Measurements from ENCODE around the gene ZCCHC14.
"Not testable (repeated sequence)": the region's sequence is repeated elsewhere in the genome, so short reads cannot be mapped to it uniquely, and the experiment has no call there.

Gene ZCCHC14

DNA sequence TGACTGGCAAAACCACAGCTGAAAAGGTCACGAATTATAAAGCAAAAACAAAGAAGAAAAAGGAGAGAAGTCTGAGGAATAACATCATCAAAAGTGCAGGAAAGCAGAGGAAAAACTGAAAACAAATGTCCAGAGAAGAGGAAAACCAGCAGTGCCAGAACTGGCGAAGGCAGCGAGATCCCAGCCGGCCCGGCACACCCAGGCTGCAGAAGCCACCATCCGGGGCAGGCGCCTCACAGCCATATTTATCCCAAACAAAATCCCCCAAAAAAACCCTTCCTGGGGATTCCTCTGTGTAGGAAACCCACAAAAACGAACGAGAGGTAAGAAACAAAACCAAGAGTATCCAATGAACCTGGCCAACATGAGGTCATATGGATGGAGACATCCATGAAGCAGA is 10.6 kb downstream of the ZCCHC14 start:
- DNase-seq, result no peak

DNA sequence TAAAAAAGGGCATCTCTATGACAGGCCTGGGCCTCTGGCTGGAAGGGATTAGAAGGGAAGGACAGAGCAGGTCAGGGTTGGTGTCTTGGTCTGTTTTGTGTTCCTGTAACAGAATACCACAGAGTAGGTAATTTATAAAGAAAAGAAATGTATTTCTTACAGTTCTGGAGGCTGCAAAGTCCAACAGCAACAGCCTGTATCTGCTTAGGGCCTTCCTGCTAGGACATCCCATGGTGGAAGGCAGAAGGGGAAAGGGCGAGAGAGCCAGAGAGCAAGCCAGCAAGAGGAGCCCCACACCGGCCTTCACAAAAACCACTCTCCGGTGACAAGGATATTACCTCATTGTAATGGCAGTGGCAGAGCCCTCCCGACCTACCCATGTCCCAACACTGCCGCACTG is 11.1 kb downstream of the ZCCHC14 start:
- not testable (repeated sequence) for DNase-seq

DNA sequence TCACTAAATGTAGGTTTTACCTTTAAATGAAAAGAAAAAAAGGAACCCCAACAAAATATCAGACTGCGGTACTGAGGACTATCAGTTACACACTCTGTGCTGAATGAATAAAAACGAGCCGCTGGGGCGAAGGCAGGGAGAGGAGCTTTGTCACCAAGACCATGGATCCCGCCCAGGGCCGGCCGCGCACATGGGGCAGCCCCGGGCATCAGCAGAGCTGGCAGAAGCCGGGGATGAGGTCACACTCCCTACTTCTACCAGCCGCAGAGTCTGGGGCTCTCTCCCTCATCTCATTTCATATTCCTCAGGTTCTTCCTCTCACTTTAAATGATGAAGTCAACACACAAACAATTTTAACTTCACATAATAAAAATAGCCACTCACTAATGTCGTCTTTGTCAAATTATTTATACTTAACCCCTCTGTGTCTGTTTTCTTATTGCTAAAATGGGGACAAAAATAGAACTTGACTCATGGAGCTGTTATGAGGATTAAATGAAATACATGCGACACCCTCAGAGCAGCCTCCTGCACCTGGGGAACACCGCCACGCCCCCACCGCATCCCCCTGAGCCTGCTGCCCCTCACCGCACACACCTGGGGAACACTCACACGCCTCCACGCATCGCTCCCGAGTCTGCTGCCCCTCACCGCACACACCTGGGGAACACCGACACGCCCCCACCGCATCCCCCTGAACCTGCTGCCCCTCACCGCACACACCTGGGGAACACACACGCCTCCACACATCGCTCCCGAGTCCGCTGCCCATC is 15.4 kb downstream of the ZCCHC14 start:
- peak in 42 of 51 donors; percentile 8 to 87 (median 62) for DNase-seq

DNA sequence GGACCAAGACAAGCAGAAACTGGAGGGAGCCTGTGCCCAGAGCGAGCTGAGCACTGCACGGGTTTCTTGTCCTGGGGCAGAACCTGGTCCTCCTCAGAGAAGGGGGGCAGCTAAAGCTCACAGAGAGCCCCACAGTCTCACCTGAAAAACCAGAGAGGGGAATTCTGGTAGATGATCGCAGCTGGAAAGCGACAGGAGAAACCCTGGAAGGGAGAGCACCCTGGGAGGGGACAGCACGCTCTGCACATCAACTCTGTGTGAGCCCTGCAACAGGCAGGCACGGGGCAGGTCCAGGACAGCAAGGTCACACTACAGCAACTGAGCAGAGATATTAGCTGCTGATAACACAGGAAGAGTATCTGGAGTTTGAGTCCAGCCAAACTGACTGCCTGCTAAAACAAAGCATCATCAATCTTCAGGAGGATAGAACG is 18.2 kb downstream of the ZCCHC14 start:
- no peak for DNase-seq

DNA sequence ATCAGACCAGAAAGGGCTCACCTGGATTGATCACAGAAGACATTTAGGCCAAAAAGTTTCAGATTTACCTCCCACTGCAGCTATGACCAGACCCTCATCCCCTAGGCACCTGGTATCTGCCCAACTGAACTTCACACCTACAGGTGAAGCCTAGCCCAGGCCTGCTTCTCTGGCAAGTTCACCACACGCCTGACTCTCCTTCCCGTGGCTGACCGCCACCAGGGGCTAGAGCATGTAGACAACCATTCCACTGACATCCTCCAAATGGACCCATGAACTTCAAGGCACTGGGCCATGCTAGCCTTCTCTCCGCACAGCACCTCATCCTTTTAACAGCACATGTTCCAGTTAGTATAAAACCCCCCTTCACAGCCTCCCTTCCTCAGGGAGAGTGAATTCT is 18.8 kb downstream of the ZCCHC14 start:
- no peak for DNase-seq

DNA sequence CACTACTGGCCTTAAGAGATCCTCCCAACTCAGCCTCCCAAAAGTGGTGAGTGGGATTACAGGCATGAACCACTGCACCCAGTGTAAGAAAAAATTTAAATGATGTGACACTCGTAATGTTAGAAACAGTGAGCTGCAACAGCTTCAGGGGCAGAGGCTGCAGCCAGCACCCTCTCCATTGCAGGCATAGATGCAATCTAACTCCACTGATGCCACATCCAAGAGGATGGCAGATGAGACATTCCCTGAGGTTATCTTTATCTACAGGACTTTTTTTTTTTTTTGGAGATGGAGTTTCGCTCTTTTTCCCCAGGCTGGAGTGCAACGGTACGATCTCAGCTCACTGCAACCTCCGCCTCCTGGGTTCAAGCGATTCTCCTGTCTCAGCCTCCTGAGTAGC is 19.9 kb downstream of the ZCCHC14 start:
- no peak for DNase-seq

DNA sequence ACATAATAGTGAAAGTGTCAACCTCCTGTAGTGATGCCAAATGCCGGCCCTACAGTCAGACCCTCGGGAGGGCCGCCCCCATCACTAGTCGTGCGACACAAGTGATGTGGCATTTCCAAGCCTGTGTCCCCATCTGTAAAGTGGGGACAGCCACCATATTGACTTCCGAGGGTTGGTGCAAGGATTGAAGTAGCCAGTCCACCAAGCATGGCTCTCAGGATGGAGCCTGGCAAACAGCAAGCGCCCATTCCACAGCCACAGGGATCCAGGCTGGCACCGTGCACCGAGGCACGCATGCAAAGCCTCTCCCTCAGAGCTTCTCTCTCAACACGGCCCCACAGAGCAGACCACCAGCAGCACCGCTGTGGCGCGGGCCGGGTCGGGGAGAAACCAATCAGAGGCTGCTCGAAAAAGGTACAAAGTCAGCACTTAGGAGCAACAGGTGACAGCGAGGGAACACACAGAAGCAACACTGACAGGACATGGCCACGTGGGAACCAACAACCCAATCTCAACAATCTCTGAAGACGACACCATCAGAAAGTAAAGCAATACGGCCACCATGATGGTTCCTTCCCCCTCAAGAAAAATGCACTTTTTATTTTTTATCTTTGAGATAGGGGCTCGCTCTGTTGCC is 20.6 kb downstream of the ZCCHC14 start:
- no peak for DNase-seq

DNA sequence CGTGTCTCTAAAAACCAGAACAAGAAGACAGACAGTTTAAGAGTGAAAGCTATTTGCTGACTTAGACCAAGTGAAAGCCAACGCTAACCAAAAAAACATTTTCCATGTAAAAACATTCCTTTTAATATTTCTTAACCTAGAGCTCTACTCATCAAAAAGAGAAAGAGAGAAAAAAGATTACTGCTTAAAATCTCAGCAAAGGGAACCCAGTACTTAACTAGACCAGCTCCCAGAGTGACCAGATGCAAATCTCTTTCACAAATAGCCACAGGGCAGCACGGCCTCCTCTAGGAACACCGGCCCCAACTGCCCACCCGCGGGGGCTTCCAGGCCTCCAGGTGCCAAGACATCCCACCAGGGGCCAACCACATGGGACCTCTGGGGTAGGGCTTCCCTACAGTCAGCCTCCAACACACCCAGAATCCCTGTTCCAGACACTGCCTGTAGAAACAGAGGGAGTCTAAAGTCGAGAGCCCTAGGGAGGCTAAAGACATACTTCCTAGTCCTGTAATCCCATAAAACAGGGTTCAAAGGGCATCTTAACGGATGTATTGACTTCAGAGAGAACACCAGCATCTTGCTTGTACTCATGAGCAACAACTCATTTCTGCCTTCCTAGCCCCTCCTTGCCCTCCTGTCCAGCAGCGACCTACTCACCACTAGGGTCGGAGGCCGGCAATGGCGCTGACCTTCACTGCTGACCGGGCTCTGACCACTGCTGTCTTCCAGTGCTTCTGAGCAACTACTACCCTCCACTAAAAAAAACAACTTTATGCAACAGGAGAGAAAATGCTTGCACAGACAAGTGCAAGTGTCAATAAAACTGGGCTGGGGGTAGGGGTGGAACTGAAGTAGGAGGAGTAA is 21.3 kb downstream of the ZCCHC14 start:
- DNase-seq, result no peak

DNA sequence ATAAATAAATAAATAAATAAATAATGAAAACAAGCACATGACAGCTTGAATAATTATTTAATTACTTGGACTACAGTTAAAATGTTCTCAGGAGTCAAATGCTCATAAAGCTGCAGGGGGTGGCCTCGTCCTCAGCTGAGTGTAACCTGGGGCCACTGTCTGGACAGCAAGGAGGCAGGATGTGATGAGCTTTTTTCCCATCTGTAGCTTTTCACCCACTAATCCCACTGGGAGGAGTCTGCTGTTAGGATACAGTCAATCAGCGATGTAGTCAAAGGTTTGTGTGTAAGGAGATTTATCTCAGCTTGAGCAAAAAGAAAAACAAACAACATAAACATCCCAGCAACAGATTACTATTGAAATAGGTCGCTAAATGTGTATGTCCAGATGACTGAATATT is 22.5 kb downstream of the ZCCHC14 start:
- no peak for DNase-seq

DNA sequence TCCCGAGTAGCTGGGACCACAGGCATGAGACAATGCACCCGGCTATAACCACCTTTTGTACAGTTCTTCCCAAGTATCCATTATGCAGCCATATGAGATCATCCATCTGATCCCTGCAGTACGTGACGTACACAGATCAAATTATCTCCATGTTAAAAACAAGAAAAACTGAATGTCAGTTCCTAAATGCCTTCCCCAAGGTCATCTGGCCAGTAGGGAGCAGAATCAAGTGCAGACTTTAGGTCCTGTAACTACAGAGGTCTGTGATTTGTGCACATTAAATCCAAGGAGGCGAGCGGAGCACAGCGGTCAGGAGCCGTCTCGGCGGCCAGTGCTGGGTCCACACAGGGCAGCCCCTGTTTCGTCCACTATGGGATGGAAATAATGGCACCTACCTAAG is 23.7 kb downstream of the ZCCHC14 start:
- DNase-seq, result no peak

DNA sequence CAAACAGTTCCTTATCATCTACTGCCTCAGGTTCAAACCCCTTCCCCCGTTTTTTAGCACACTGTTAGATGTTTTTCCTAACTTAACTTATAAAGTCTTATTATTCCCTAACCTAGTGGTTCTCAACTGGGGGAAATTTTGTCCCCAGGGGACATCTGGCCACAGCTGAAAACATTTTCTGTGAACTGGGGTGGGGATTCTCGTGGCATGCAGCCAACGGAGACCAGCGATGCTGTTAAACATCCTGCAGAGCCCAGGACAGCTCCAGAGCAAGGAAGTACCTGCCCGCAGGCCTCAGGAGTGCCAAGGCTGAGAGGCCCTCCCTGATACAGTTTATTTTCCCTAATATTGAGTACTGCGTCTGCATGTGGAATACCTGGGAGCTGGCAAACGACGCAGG is 24.3 kb downstream of the ZCCHC14 start:
- DNase-seq, result no peak

DNA sequence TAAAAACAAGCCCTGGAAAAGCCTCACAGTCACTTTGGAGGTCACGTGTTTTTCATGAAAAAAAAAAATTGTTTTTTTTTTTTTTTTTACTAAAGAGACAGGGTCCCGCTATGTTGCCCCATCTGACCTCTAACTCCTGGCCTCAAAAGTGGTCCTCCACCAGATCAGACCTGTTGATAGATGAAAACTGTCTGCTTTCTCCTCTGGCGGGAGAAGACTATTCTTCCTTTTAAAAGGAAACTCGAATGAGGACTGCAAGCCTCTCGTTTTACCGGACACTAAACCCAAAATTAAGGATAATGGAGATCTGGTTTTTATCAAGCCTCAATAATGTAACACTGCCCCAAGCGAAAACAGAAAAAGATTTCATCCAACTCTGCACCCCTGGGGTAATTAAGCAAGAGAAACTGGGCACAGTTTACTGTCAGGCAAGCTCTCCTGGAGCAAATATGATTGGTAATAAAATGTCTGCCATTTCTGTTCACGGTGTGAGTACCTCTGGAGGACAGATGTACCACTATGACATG is 25.8 kb downstream of the ZCCHC14 start:
- DNase-seq, result no peak

DNA sequence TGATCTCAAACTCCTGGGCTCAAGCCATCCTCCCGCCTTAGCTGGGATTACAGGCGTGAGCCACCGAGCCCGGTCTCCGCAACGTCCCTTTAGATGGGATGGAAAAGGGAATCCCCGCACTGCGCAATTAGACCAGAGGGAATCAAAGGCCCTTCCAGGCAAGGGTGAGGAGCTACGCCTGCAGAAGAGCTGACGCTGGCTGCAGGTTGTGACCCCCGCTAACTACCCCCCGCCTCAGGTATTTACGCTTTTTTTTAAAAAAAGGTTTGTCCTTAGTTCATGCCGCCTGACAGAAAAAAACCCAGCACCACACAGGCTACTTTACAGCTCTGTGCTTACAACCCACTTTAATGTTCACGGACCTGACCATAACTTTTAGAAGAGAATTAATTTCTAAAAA is 26.9 kb downstream of the ZCCHC14 start:
- DNase-seq, result no peak

DNA sequence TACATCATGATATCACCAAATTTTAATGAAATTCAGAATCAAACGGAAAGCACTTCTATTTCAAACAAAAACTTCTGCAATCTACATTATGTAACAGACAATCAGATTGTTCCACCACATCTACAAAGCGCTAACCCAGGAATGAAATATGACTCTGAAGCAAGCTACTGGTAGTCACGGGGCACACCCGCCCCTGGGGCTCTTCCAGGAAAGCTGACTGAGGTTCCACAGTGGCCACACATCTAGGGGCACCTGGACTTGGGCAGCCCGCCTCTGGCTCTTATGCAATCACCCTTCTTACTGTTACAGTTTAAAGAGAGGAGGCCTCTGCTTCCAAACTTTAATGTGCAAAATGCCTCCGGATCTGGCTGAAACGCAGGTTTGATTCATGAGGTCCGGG is 27.5 kb downstream of the ZCCHC14 start:
- DNase-seq, result peak in 3 of 51 donors; percentile 25 to 50 (median 44)

DNA sequence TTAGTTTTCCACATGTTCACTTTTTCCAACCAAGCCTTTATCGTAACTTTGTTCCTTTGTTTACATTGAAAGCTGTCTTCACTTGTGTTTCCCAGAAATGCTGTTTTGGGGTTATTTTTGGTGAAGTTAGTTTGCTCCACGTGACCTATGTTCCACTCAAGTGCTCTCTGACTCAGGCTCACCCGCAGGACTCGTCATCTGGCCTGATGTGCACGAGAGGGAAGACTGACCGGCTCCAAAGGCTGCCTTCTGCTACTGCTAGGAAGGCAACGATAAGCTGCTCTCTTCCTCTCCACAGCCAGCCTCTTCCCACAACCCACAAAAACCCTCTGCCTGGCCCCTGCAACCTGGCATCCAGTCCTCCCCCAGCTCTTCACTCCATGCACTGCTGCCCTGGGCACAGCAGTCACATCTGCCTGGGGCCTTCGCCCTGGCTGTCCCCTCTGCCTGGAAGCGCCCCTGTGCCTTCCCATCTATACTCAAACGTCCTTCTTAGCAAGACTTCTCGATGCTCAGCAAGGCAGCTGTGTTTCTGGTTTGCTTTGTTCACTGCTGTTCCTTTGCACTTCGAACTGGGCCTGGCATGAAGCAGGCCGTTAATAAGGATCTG is 28.0 kb downstream of the ZCCHC14 start:
- peak in 15 of 51 donors; percentile 8 to 46 (median 18) for DNase-seq

DNA sequence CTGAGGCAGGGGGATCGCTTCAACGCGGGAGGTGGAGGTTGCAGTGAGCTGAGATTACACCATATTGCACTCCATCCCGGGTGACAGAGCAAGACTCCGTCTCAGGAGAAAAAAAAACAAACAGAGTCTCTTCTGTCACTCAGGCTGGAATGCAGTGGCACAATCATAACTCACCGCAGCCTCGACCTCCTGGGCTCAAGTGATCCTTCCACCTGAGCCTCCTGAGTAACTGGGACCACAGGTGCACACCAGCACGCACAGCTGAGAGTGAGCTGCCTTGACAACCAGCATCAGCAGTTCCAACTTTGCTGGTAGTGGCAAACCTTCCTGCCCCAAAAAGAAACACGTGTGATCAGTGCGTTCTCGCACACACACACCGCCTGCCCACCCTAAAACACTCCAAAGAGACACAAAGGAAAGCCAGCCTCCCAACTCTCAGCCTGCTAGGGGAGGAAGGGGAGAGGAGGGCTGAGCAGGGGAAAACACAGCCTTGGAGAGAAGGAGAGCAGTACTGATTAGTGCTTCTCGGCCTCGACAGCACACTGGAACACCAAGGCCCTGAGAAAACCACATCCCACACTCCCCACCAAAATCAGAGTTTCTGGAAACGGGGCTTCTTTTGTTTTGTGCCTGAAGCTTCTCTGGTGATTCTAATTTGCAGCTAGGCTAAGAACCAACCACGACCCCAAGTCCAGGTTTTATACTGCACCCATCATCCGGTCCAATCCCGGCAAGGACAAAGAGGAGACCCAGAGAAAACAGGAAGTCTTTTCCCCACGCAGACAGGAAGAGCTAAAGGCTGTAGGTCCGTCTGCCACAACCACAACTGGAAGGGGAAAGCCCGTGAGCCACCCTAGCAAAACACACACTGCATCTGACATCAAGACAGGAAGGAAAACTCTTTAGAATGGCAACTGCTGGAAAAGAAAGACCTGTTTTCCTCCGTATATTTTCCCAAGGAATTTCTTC is 28.8 kb downstream of the ZCCHC14 start:
- DNase-seq, result peak in 4 of 51 donors; percentile 6 to 25 (median 10)

DNA sequence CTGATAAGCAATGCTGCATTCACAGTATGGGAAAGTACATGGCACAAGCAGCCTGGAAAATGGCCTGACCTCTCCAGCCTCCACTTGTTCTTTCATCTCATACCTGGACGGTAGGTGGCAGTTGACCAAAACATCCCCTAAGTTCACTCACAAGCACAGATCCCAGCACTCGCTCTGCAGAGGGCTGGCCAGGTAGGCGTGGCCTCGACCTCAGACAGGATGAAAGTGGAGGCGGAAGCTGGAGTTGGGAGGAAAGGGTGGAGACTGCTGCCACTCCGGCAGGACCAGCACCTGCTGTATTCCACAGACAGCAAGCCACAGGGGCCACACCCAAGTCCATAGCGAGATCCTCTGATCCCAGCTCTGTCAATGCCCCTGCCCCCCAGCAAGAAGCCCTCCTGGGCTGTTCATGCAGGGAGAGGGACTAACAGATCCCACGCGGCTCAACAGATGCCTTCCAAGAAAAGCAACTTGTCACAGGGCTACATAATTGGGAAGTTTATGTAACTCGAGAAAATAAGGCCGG is 31.3 kb downstream of the ZCCHC14 start:
- peak in 1 of 51 donors; percentile 40 for DNase-seq

DNA sequence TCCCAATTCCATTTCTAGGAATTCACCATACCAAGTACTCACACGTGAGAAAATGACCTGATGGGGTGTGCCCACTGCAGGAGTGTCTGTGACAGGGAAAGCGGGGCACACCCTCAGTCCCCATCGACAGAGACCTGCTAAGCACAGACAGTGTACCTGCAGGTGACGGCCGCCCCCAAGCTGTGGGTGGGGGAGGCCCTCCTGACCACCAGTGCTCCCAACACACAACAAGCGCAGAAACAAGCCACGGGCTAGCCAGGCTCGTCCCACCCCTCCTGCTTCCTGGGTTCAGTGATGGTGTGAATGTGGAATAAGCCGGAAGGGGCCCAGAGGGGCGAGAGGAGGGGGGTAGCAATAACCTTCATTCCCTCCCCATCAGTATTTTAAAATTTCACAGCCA is 31.9 kb downstream of the ZCCHC14 start:
- DNase-seq, result no peak

DNA sequence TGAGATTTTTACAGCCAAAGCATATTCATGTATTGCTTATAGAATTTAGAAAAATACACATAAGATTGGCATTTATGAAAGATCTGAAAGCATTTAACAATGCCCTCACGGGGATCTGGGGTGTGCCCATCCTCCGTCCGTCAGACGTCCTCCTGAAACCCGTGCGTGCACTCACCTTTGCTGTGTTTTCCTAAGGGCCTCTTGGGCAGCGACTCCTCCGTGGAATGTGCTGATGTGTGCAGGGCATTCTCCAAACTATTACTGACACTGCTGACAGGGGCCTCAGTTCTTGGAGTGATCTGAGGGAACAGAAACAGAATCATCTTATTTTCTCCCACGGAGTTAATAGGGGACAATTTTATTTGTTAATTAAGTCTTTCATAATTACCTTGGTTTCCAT is 33.0 kb downstream of the ZCCHC14 start:
- no peak for DNase-seq

DNA sequence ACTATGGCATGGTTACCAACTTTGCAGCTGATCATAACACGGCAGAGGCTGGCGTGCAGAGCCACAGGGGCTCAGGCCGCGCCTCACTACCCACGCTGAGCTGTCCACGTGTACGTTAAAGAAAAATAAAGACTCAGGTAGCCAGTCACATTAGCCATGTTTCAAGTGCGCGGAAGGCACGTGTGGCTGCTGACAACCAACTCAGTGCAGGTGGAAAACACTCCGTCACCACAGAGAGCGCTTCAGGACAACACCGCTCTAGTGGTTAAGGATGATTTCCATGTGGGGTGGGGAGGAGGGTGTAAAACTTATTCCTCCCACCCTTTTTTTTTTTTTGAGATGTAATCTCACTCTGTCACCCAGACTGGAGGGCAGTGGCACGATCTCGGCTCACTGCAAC is 33.8 kb downstream of the ZCCHC14 start:
- no peak for DNase-seq

Data from hypothalamus (tissue), 51 donors.